Hematopoietic multipotent progenitor cell treated with erythropoietin and hydrocortisone succinate and interleukin-3 and kit ligand, for 8 days (in vitro differentiated cells): ENCODE data around the gene PCYT1B.
"Not testable (repeated sequence)": the region's sequence is repeated elsewhere in the genome, so short reads cannot be mapped to it uniquely, and the experiment has no call there.

Experiments used
- DNase-seq: peaks from one replicate; pipeline ENCODE4 v3.0.0-alpha.2; 2015

The PCYT1B gene

DNA sequence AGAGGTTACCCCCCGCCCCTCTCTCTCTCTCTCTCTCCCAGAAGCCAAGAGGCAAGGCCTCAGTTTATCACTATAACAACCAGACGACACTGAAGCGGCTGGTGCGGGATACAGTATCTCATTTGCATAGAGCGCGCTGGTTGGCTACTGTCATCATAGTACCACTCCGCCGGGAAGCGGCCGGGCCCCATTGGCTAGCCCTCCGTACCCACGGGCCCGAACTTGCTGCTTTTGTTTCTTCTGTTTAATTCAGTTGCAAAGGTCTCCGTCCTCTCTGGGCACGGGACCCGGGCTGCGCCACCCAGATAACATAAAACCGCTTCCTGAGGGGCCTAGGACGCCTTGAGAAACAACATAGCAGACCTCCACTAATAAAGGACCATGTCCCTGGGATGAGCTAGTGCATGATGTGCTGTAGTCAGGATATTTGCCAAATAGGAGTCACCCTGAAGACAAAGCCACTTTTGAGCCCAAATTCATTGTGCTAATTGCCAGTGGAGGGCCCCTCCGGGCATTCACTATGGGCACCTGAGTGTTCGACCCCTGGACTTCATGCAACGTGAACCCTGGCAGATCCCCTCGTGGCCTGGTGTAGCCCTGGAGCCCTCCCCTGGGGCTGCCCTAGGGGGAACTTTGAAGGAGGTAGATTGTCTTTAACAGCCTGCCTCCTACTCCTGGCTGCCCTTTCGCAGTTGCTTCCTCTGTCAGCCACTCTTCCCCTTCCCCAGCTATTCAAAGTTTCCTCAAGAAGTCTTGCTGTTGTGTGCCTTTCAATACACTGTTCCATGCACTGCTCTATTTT lies at the start of gene PCYT1B:
Gene PCYT1B (minus strand): TSS at position 91 of the 802 bp plus-strand sequence. CDS start 242 bp downstream, outside the sequence.
- DNase-seq, result peak; percentile 95

DNA sequence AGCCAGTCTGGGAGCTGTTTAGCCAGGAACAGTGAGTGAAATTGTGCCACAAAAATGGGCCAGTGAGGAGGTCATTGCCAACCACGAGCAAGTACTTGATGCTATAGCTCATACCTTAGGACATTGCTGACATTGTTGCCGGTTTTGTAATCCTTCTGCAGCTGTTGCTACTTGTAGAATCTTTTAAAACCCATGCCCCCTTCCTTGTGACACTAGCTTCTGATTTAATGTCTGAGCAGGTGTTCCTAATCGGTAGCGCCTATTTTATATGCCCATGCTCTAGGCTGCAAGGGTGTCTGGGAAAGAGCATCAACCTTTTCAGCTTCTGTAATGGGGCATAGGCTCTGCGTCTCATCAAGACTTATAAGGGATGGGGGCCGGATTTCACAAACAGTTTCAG lies 49.1 kb upstream of the PCYT1B start:
- no peak for DNase-seq

- DNase-seq, result peak; percentile 9
These were observed 47.7 kb upstream of the PCYT1B start for GRCh38 chrX:24694825-24695224.

DNA sequence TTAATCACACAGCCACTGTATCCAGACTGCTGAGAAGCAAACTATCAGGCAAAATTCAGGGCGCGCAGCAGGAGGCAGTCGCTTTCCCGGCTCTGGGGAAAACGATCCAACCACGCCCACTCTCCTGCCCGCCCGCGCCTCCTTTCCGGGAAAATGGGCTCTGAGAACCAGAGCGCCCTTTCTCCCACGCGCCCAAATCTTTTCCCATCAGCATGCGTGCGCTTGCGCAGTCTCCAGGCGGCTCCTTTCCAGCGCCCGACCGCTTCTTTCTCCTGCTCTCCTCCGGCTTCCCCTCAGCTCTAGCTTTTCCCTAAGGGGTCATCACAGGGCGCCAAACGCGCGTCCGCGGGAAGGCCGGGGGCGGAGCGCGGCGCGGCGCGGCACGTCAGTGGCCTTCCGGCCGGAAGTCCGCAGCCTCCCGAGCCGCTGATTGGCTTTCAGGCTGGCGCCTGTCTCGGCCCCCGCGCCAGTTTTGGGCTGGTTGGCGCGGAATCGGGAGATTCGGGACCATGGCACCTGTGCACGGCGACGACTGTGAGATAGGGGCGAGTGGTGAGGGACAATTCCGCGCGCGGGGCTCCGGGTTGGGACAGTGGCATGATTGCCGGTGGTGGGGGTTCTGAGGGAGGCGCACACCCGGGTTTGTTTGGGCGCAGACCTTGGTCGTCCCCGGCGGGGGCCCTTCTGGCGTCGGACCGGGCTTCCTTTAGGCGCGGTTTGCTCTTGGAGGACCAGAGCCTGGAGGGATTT lies 46.5 kb upstream of the PCYT1B start, which contains the start of gene POLA1:
Gene POLA1 (plus strand): TSS at position 466 of the 750 bp plus-strand sequence. CDS start 44 bp downstream, at position 510.
- DNase-seq, result peak; percentile 94

- no peak for DNase-seq
These were observed 45.2 kb upstream of the PCYT1B start for GRCh38 chrX:24692305-24692704.

GRCh38 chrX:24684048-24684447 lies 36.9 kb upstream of the PCYT1B start:
- no peak for DNase-seq

DNA sequence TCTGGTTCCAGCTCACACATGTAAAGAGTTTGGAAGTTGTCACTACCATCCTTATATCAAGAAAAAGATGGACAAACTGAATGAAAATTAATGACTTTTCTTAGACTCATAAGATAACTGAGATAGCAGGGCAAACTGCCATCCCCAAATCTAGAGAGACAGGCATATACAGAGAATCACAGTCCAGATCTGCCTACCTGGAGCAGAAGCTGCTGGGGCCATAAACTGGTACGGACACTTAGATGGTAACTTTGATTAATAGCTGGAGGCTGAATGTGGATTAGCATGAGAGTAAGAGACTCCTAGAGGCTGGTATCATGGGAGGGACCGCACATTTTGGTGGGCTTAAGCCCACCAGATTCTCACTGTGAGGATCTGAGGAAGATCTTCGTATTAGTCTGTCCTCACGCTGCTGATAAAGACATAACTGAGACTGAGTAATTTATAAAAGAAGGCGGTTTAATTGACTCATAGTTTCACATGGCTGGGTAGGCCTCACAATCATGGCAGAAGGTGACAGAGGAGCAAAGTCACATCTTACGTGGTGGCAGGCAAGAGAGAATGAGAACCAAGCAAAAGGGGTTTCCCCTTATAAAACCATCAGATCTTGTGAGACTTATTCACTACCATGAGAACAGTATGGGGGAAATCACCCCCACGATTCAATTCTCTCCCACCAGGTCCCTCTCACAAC lies 35.7 kb upstream of the PCYT1B start:
- DNase-seq, result no peak

- peak; percentile 49 for DNase-seq
These were observed 29.4 kb upstream of the PCYT1B start for GRCh38 chrX:24676403-24677024.

- DNase-seq, result no peak
These were observed 26.3 kb upstream of the PCYT1B start for GRCh38 chrX:24673424-24673823.

- DNase-seq, result no peak
These were observed 25.6 kb upstream of the PCYT1B start for GRCh38 chrX:24672701-24673190.

GRCh38 chrX:24668111-24668510 lies 21.0 kb upstream of the PCYT1B start:
- DNase-seq, result no peak

DNA sequence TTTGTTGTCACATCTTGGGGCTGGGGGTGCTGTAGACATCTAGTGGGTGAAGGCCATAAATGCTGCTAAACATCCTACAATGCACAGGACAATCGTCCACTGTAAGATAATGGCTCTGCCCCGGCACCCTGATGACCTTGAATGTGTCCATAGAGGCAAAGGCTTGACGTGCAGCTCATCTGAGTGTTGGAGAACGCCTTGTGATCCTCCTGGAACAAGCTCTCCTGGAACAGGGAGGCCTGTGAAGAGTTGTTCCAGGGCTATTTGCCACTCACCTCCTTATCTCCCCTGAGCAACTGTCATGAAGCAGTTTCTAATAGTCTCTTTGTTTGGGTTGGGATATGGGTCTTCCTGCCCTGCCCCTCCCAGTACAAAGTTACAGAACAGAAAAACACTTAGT lies 15.2 kb upstream of the PCYT1B start:
- peak; percentile 74 for DNase-seq

DNA sequence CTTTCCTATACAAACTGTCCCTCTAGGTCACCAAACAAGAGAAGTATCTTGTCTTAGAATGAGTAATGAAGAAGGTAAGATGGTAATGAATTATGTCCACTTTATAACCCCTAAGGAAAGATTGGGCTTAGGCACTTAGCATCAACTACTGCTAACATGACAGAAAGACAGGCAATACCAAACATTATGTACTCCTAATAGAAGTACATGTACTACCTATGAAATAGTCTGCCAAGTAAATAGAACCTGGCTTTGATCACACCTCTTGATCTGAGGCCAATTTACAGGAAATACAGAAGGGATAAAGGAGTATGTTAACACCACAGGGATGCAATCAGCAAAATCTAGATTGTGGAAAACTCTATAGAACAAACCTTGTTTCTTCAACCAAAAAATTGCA lies 14.1 kb upstream of the PCYT1B start:
- no peak for DNase-seq

DNA sequence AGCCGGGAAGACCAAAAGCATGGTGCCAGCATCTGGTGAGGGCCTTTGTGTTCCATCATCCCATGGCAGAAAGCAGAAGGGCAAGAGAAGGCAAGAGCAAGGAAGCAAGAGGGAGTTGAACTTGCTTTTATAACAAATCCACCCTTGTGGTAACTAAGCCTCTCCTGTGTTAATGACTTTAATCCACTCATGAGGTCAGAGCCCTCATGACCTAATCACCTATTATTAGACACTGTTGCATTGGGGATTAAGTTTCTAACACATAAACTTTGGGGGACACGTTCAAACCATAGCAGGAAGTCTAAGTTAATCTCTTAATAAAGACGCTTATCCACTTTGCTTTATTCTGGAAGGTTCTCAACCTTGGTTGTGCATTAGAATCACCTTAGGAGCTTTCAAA lies 12.5 kb upstream of the PCYT1B start:
- DNase-seq, result no peak

DNA sequence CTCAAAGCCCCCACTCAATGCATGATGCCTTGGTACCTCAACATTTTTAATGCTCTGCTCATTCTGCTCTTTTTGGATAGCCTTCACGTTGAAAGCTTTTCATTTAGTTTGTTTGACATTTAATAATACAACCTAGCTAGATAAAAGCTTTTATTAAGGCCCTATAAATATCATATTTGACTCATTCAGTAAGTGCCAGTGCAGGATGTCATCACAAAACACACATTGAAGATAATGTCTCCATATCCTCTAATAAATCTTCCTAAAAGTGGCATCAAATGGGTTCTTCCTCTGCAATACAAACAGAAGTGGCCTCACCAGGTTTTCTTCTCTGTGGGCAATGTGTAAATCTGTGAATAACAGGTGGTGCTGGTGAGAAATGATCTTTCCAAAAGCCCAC lies 12.0 kb upstream of the PCYT1B start:
- no peak for DNase-seq

- no peak for DNase-seq
These were observed 11.3 kb upstream of the PCYT1B start for GRCh38 chrX:24658421-24658820.

DNA sequence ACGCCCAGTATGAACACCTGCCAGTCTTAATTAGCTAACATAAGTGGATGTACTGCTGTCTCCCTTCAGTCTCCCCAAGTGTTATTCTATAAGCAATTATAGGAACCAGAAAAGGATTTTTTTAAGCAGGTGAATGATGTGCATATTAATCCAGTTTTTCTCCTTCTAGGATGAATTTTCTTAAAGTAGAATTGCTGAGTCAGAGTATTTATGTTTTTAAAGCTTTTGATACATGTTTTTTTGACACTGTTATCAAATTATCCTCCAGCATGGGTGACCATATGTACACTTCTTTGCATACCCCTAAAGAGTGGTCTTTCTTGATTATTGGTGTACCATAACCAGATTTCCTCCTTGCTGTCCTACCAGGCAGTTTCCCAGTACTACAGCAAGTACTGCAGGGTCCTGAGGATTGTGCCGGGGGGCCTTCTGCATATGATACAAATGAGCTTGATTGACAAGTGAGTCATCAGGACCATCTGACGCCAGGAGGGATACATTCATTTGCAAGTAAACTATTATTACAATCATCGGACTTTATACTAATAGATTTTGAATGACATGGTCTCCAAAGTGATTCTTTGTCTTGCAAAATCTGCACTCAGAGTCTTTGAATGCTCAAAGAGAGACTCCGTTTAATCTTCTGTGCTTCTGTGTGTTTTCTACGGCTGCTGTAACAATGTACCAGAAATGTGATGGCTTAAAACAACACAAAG lies 10.7 kb upstream of the PCYT1B start:
- no peak for DNase-seq

- not testable (repeated sequence) for DNase-seq
These were observed 8.5 kb upstream of the PCYT1B start for GRCh38 chrX:24655679-24656078.

DNA sequence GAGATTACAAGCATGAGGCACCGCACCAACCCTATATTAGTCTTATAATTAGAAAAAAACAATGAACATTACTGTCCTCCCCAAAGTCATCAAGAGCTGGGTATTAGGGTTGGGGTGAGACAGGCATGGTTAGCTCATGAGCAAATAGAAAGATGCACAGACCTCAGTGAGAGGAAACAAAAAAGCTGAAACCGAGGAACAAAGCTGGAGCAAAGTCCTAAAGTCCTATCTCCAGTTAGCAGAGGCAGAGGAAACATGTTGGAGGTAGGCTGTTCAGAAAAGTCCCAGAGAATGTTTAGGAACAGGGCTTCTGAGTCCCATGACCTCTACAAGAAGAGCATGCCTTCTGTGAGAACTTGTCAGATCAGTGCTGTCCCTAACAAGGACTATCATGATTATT lies 4.6 kb upstream of the PCYT1B start:
- no peak for DNase-seq

DNA sequence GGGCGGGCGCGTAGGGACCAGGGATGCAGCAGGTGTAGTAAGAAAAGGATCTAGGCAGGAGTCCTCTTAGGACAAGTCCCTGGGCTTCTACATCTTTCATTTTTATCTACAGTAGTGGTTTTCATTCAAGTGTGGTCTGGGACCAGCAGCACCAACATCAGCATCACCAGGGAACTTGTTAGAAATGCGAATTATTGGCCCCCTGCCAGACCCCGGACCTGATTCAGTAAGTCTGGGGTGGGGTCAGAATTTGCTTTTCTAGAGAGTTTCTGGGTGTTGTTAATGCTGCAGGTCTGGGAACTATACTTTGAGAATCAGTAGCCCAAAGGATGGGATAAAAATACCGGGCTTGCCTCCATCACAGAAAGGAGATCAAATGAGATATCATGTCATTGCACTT lies 1.3 kb upstream of the PCYT1B start:
- DNase-seq, result peak; percentile 42

DNA sequence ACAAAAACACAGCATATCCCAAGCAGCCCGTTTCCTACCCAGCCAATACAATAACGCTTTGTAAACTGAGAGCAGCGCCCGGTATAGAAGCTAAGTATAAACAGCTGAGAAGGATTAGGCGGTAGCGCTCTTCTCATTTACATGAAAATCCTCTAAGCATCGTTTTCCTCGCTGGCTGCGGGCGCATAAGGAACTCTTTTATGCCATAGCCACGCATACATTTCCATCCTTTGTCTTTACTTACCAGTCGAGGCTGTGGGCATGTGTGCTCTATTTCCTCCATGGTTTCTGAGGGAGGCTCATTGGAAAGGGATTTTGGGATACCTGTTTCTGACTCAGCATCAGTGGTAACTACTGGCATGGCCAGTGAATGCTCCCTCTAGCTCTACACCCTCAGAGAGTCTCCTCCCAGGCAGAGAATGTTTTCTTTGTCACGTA lies 383 bp downstream of the PCYT1B start:
- no peak for DNase-seq

DNA sequence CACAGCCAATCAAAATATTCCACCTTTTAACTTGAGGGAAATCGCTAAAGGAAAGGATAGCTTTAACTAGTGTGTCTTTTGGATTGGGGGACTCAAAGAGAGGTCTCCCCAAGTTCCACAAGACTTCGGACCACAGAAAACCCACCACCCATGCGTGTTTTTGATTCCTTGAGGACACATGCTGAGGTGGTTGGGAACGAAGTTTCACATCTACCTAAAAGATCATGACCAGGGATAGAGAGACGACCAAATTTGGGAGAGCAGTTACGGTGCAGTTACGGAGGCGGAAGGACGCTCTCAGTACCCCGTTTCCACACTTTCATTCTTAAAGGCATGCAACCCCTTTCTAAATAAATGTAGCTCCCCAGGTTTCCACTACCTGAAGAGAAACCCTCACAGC lies 1.1 kb downstream of the PCYT1B start:
- peak; percentile 41 for DNase-seq
